ENCODE results near the gene CPE. TPM values are rescaled to one million over a fixed set of nuclear protein-coding genes. Genes with fewer than 3 reads are reported as not detected.

Gene CPE
- total and polyA plus RNA-seq, 2 of the 4 experiments (the other 2 are of a cell fraction): 3.6 to 13.5 TPM

GRCh38 chr4:165375465-165375864, 3.3 kb upstream of the CPE start:
- Histone ChIP-seq H4K8ac (ENCODE audit: low read depth in 2 of 2, low read length in 2 of 2) (no peak overlapping the region), H3K9me3 (ENCODE audit: control insufficient read depth, insufficient read depth, low read length) (no peaks in the 10 kb centered on the region), H3K14ac (replicated peaks; ENCODE audit: low read depth, low read length) (no peak overlapping the region), H3K36me3 (ENCODE audit: control insufficient read depth, insufficient read depth, low read length) (no peaks in the 10 kb centered on the region), H3K27ac (ENCODE audit: insufficient read depth, low read length) (no peak overlapping the region), H2AFZ (replicated peaks; ENCODE audit: low read length, poor library complexity) (no peak overlapping the region), H3K23ac (ENCODE audit: low read depth, low read length) (no peak overlapping the region), H2BK15ac (ENCODE audit: low read depth, low read length) (no peak overlapping the region), H2BK5ac (ENCODE audit: low read depth, low read length, poor library complexity, severe bottlenecking) (no peak overlapping the region), H2AK9ac (replicated peaks; ENCODE audit: low read depth, low read length, poor library complexity) (no peak overlapping the region), H4K5ac (ENCODE audit: low read depth, low read length) (no peak overlapping the region), H2BK120ac (ENCODE audit: low read depth, low read length) (no peak overlapping the region), H3K27me3 (ENCODE audit: control insufficient read depth, insufficient read depth, low read length) (peaks cover 2% of the 10 kb centered on the region; the same call in 1 of the 2 replicates), H4K20me1 (ENCODE audit: insufficient read depth, low read length) (no peaks in the 10 kb centered on the region), H3K56ac (ENCODE audit: extremely low read depth, insufficient read depth, low read length) (no peak overlapping the region), H3K18ac (ENCODE audit: low read depth, low read length) (no peak overlapping the region), H2AK5ac (ENCODE audit: low read depth, low read length) (no peak overlapping the region), H2BK20ac (ENCODE audit: low read depth, low read length) (no peak overlapping the region), H3K9me1 (ENCODE audit: insufficient read depth, low read length) (no peaks in the 10 kb centered on the region), H3K4ac (ENCODE audit: low read depth, low read length) (no peak overlapping the region), H3K4me1 (ENCODE audit: control insufficient read depth, insufficient read depth, low read length) (no peaks in the 10 kb centered on the region), H4K91ac (ENCODE audit: insufficient read depth, low read depth, low read length) (no peak overlapping the region), H3K9ac (ENCODE audit: low read depth, low read length) (no peak overlapping the region), H3K4me2 (ENCODE audit: low read depth, low read length) (no peak overlapping the region), H3K79me1 (ENCODE audit: low read depth in 1 of 2, low read length in 2 of 2) (no peaks in the 10 kb centered on the region), H3K4me3 (ENCODE audit: insufficient read depth, low read depth, low read length) (no peak overlapping the region)
- no TSS peak for BruUV-seq (replicated peaks)
- DNase-seq (no peak), ATAC-seq (ENCODE audit: low read depth) (no peak)
- intact Hi-C loops (cut with micrococcal nuclease): no loop called here
- no CpG with 5 or more reads among the region's 2 CpGs for WGBS, 2 experiments (ENCODE audit: extremely low coverage in 2 of 2, insufficient read length in 1 of 2)
- CTCF ChIA-PET: no interaction called here
- TF ChIP-seq CHD1 (IDR thresholded peaks at IDR 0.05; ENCODE audit: low read depth, low read length) (no peak), MAZ (IDR thresholded peaks at IDR 0.05; ENCODE audit: borderline replicate concordance, low read depth, low read length) (no peak), MXI1 (IDR thresholded peaks at IDR 0.05; ENCODE audit: borderline replicate concordance, low read depth, low read length) (no peak), BHLHE40 (IDR thresholded peaks at IDR 0.05; ENCODE audit: low read depth, low read length) (no peak), POLR2A (IDR thresholded peaks at IDR 0.05; ENCODE audit: low read depth, low read length) (no peak), FOS (IDR thresholded peaks at IDR 0.05; ENCODE audit: low read depth, low read length) (no peak), MAFK (IDR thresholded peaks at IDR 0.05; ENCODE audit: low read depth, low read length) (no peak)
- TF ChIP-seq, protein P1, sequence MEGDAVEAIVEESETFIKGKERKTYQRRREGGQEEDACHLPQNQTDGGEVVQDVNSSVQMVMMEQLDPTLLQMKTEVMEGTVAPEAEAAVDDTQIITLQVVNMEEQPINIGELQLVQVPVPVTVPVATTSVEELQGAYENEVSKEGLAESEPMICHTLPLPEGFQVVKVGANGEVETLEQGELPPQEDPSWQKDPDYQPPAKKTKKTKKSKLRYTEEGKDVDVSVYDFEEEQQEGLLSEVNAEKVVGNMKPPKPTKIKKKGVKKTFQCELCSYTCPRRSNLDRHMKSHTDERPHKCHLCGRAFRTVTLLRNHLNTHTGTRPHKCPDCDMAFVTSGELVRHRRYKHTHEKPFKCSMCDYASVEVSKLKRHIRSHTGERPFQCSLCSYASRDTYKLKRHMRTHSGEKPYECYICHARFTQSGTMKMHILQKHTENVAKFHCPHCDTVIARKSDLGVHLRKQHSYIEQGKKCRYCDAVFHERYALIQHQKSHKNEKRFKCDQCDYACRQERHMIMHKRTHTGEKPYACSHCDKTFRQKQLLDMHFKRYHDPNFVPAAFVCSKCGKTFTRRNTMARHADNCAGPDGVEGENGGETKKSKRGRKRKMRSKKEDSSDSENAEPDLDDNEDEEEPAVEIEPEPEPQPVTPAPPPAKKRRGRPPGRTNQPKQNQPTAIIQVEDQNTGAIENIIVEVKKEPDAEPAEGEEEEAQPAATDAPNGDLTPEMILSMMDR (conservative IDR thresholded peaks at IDR 0.05; ENCODE audit: low read depth, low read length): no peak
- POLR2A ChIA-PET (ENCODE audit: unreplicated experiment): no interaction called here
- in situ Hi-C loops (cut with MboI; ENCODE audit: low sequenced_read_pairs): no loop called here
- dilution Hi-C loops (cut with HindIII; ENCODE audit: low sequenced_read_pairs, unreplicated experiment): no loop called here
